Fibroblast of the aortic adventitia (primary cell): ENCODE measurements around the gene ITGA8. TPM values are rescaled to one million over a fixed set of nuclear protein-coding genes. Genes with fewer than 3 reads are reported as not detected.
A peak's percentile ranks its signal among the peaks of the same experiment; 100 is the strongest.

ENCODE experiments used
- DNase-seq: peaks from one replicate; pipeline ENCODE4 v3.0.0-alpha.2; 2010; ENCODE audit warnings: low read depth
- H3K4me3 ChIP-seq: 2 replicates; pipeline ENCODE4 v1.5.1; 2011; ENCODE audit warnings: low read depth, mild to moderate bottlenecking, control low read depth, low read length, moderate library complexity
- total RNA-seq: library from RNA; depleted of rRNA; stranded (reverse); fragments of >200 nt; gene quantifications from 2 replicates; pipeline ENCODE4 v1.2.3, GENCODE V29; 2012; ENCODE audit warnings: low replicate concordance
- TF ChIP-seq, protein P1 (sequence below): IDR thresholded peaks from 2 replicates; pipeline ENCODE4 v1.5.1; 2011; ENCODE audit warnings: mild to moderate bottlenecking, low read length, control low read depth, inconsistent platforms; ENCODE audit not compliant: insufficient read depth

Gene ITGA8
- total RNA-seq, 1 donor, result 38.5 TPM

DNA sequence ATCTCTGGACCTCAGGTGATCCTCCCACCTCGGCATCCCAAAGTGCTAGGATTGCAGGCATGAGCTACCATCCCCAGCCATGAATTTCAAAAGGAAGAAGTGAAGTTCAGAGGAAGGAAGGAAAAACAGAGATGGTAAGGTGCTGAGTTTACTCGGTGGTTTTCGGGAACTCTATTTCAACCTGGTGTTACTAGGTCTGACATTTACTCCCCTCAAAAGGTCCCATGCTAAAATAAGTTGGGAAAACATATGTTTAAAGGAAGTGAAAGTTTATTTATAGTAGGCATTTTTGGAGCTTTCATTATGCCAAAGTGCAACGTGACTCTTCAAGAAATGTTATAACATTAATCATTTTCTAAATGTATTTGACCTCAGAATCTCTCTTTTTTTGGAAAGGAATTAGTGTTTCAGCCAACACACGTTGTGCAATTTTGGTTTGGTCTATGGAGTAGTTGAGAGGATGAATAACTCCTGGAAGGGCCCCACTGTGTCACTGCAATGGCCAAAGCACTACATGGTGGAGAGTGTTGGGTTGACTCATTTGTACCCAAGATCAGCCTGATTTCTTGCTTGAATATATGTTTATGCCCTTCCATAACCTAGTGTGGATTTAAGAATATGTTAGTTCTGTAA, 233.9 kb downstream of the ITGA8 start:
- peak; percentile 98 for DNase-seq
- no peak overlapping the region for H3K4me3 ChIP-seq
- TF ChIP-seq, protein P1, sequence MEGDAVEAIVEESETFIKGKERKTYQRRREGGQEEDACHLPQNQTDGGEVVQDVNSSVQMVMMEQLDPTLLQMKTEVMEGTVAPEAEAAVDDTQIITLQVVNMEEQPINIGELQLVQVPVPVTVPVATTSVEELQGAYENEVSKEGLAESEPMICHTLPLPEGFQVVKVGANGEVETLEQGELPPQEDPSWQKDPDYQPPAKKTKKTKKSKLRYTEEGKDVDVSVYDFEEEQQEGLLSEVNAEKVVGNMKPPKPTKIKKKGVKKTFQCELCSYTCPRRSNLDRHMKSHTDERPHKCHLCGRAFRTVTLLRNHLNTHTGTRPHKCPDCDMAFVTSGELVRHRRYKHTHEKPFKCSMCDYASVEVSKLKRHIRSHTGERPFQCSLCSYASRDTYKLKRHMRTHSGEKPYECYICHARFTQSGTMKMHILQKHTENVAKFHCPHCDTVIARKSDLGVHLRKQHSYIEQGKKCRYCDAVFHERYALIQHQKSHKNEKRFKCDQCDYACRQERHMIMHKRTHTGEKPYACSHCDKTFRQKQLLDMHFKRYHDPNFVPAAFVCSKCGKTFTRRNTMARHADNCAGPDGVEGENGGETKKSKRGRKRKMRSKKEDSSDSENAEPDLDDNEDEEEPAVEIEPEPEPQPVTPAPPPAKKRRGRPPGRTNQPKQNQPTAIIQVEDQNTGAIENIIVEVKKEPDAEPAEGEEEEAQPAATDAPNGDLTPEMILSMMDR, result no peak

DNA sequence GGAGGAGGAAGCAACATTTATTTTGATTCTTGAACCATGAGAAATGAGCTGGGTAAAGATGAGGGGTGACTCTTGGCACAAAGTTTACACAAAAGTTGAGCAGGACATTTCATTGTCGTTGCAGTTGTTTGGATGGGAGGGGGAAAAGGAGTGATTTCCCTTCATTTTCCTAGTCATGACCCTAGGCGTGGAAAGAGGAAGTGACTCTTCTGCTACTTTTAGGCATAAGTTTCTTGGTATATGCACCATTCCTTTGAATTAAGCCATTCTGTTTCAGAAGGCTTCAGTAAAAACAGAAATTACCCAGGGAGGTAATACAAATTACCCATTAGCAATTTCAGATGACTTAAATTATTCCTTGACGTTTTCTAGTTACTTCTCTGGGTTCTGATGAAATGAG, 234.7 kb downstream of the ITGA8 start:
- H3K4me3 ChIP-seq, result no peak overlapping the region
- TF ChIP-seq, protein P1, result no peak
- no peak for DNase-seq

DNA sequence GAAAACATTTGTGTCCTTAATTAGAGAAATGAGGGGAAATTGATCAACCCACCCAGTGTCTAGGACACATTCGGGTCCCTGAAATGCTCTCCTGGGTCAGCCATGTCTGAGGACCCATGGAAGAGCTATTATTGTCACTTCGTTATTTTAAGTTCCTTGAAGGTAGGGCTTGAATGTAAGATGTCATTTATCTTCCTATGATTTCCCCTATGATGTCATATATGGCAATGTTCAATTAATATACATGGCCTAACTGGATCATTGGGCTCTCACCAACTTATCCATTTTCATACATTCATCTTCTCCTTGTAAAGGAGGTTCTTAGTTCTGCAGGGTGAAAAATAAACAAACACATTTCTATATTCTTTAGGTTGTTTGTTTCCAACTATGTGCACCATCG, 235.6 kb downstream of the ITGA8 start:
- no peak overlapping the region for H3K4me3 ChIP-seq
- DNase-seq, result no peak
- TF ChIP-seq, protein P1, result no peak

DNA sequence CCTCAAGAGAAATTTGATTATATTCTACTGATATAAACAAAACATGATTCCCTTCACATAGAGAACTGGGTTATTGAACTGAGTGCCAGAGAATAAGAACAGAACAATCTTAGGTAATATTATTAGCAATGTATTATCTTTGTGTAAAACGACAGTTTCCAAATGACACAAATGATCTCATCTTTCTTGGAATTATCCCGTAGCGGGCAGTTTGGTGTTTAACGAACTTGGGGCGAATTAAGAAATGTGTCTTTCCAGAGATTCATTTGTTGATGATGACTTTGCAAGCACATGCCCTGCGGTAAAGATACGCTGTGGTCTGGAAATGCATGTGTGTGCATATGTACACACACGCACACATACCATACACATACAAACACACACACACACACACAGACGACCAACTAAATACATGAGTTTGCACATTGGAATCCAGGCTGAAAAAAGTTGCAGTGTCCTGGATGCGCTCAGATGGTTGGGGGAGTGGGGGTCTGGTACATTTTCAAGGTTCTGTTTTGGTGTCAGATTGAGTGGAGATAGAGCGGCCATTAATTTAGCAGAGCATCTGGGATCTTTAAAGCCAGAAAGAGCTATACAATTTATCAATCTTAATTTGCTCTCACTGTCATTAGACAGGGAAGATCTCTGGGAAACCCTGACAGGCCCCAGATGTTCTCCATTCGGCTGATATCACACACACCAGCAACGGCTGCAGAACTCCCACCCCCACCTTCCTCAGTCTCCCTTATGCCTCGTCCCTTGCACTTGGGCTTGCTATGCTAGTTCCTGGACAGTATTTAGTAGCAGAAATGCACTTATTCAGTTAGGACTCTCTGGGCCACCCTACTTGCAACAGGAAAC, 236.3 kb downstream of the ITGA8 start:
- peak; percentile 39 for DNase-seq
- no peak overlapping the region for H3K4me3 ChIP-seq
- TF ChIP-seq, protein P1, result no peak

DNA sequence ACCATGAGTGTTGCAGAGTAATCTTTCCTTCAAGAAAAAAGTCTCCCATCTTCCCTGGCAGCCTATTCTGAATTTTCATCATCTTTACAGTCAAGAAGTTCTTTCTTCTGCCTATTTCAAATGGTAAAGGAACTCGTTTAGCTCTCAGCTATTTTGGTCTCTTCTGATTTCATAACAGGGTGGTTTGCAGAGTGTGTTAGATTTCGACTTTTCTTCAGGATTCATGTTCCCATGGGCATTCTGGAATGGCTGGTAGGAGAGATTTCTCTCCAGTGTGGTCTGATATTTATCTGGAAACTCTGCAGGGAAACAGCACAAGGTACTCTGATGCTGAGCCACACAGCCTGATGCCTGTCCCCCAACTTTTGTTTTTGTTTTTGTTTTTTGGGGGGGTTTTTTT, 237.6 kb downstream of the ITGA8 start:
- H3K4me3 ChIP-seq, result no peak overlapping the region
- peak; percentile 86 for DNase-seq
- TF ChIP-seq, protein P1, result no peak

DNA sequence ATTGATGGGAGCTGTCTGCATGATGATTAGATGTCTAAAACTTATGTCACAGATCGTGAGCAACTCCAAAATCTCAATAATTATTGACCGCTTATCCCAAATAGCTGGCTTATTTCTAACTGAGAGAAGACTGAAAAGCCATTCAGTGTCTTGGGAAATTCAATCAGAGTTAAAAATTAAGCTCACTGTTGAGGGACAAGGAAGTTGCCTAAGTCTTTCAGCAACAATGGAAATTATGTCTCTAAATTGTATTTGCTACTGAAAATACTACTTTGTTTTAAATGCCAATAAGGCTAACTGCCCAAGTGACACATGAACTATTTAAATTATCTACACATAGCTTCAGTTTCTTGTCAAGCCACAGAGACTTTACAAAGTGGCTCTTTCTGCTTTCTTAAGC, 240.8 kb downstream of the ITGA8 start:
- DNase-seq, result no peak
- no peak overlapping the region for H3K4me3 ChIP-seq
- TF ChIP-seq, protein P1, result no peak
